ENCODE measurements around the gene CHN2.

The CHN2 gene

DNA sequence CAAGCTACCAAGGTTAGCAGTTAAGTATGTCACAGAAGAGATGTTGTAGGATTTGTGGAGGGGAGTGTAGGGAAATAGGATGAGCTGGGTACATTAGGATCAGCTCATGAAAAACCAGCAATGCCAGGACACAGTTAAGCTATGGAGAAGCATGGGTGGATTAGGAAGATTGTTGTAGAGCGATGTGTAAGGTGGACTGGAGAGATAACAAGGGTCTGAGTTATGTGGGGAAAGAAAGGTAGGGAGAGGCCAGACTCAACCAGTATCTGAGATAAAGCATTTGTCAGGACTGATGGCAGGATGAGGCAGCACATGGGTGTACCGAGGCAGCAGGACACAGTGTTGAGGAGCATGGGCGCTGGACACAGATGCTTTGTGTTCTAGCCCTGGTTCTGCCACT is 283.7 kb downstream of the CHN2 start:
- Histone ChIP-seq H2AFZ (ENCODE audit: low read depth) (no peak overlapping the region), H4K20me1 (ENCODE audit: insufficient read depth) (no peaks in the 10 kb centered on the region)

DNA sequence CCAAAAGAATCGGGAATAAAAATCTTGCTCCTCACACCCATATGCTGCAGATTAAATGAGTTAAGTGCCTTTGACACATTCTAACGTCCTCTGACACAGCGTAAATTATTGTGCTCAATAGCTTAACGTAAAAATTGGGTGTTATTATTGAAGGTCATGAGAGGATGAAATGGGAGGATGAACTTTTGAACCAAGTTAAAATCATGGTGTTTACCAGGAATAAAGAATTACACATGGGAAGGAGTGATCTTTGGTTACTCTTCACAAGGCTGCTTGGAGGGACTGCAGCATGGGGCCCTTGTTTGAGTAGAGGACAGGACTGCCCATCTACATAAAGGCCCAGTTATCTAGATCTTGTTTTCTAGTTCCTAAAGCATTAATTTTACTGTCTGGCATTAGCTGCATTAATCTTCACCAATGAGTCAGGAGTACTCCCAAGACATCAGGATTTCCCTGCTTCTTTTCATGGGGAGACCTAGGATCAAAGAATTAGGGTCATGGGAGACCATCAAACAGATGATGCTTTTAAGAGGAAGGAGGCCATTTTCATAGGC is 284.2 kb downstream of the CHN2 start:
- Histone ChIP-seq H3K27me3 (ENCODE audit: insufficient read depth, low read depth) (no peaks in the 10 kb centered on the region), H4K20me1 (ENCODE audit: insufficient read depth) (no peaks in the 10 kb centered on the region), H3K27ac (no peak overlapping the region), H3K4me1 (ENCODE audit: low read depth, poor library complexity, severe bottlenecking) (no peaks in the 10 kb centered on the region), H2AFZ (ENCODE audit: low read depth) (no peak overlapping the region), H3K79me2 (ENCODE audit: insufficient read depth, low read depth) (no peaks in the 10 kb centered on the region), H3K4me2 (no peak overlapping the region), H3K36me3 (ENCODE audit: insufficient read depth) (no peaks in the 10 kb centered on the region), H3K4me3 (IDR thresholded peaks at IDR 0.05; ENCODE audit: insufficient read depth, low read depth, low read length) (no peak overlapping the region), H3K9ac (no peak overlapping the region)
- TF ChIP-seq, protein P1, sequence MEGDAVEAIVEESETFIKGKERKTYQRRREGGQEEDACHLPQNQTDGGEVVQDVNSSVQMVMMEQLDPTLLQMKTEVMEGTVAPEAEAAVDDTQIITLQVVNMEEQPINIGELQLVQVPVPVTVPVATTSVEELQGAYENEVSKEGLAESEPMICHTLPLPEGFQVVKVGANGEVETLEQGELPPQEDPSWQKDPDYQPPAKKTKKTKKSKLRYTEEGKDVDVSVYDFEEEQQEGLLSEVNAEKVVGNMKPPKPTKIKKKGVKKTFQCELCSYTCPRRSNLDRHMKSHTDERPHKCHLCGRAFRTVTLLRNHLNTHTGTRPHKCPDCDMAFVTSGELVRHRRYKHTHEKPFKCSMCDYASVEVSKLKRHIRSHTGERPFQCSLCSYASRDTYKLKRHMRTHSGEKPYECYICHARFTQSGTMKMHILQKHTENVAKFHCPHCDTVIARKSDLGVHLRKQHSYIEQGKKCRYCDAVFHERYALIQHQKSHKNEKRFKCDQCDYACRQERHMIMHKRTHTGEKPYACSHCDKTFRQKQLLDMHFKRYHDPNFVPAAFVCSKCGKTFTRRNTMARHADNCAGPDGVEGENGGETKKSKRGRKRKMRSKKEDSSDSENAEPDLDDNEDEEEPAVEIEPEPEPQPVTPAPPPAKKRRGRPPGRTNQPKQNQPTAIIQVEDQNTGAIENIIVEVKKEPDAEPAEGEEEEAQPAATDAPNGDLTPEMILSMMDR (conservative IDR thresholded peaks at IDR 0.05; ENCODE audit: low read depth, low read length), result no peak

More for the DNA sequence above, 283.7 kb downstream of the CHN2 start:
- Histone ChIP-seq H3K9ac (no peak overlapping the region), H3K79me2 (ENCODE audit: insufficient read depth, low read depth) (no peaks in the 10 kb centered on the region), H3K27ac (no peak overlapping the region), H3K36me3 (ENCODE audit: insufficient read depth) (no peaks in the 10 kb centered on the region), H3K27me3 (ENCODE audit: insufficient read depth, low read depth) (no peaks in the 10 kb centered on the region), H3K4me1 (ENCODE audit: low read depth, poor library complexity, severe bottlenecking) (no peaks in the 10 kb centered on the region), H3K4me3 (IDR thresholded peaks at IDR 0.05; ENCODE audit: insufficient read depth, low read depth, low read length) (no peak overlapping the region), H3K4me2 (no peak overlapping the region)
- TF ChIP-seq, protein P1 (conservative IDR thresholded peaks at IDR 0.05; ENCODE audit: low read depth, low read length), result no peak

DNA sequence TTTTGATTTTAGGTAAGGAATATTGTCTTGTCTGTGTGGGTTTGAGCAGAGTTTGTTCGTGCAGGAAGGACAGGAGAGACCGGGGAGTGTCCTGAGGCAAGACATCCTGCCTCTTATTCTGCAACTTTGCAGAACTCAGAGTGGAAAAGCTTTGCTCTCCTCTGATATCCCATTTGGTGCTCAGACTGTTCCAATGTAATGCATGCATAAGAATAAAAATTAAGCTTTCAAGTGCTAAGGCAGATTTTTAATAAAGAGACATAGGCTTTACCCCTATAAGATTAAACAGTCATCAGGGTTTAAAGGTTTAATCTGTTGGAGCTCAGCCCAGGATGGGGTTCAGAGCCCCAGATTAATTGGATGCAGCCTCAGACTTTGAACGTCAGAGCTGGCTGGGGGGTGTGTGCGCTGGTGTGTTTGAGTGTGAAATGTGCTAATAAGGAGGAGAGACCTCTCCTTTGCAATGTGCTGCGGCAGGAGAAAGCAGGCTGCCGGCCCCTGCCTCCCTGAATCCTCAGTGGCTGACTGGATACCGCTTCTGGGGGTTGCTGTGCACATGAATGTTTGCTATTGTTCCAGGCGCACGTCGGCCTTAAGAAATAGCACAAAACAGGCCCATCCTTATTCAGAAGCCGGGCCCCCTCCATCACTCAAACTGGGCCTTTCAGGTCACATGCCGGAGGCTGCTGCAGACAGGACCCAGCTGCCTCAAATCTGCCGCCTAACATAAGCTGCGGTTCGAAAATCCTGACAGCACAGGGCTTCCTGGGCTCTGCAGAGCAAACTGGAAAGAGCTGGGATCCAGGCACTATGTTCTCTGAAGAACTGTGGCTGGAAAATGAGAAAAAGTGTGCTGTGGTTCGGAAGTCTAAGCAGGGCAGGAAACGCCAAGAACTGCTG is 285.0 kb downstream of the CHN2 start:
- no peak overlapping the region for H2AFZ ChIP-seq (ENCODE audit: low read depth)
- no peaks in the 10 kb centered on the region for H3K27me3 ChIP-seq (ENCODE audit: insufficient read depth, low read depth)
- no peaks in the 10 kb centered on the region for H3K79me2 ChIP-seq (ENCODE audit: insufficient read depth, low read depth)
- no peak overlapping the region for H3K4me2 ChIP-seq
- H4K20me1 ChIP-seq (ENCODE audit: insufficient read depth), result no peaks in the 10 kb centered on the region
- no peaks in the 10 kb centered on the region for H3K4me1 ChIP-seq (ENCODE audit: low read depth, poor library complexity, severe bottlenecking)
- TF ChIP-seq, protein P1 (conservative IDR thresholded peaks at IDR 0.05; ENCODE audit: low read depth, low read length), result no peak
- H3K4me3 ChIP-seq (IDR thresholded peaks at IDR 0.05; ENCODE audit: insufficient read depth, low read depth, low read length), result no peak overlapping the region
- H3K36me3 ChIP-seq (ENCODE audit: insufficient read depth), result no peaks in the 10 kb centered on the region
- no peak overlapping the region for H3K27ac ChIP-seq
- no peak overlapping the region for H3K9ac ChIP-seq

DNA sequence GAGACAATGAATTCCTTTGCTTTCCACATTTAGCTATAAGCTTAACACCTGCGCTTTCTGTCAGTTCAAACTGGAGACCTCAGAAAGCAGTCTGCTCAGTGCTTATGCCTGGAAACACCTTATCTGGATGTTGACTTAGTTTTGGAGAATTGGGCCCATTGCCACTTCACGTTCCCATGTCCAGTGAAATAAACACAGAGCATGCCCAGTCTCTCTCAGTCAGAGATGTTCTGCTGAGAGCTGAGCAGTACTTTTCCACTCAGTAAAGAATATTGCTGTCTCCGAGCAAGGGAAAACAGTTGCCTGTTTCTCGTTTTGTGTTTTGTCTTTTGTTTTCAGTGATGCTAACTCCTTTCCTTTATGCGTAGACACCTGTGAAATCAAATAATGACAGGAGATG is 285.9 kb downstream of the CHN2 start:
- Histone ChIP-seq H2AFZ (ENCODE audit: low read depth) (no peak overlapping the region), H3K4me3 (IDR thresholded peaks at IDR 0.05; ENCODE audit: insufficient read depth, low read depth, low read length) (no peak overlapping the region), H3K4me1 (ENCODE audit: low read depth, poor library complexity, severe bottlenecking) (no peaks in the 10 kb centered on the region), H3K36me3 (ENCODE audit: insufficient read depth) (no peaks in the 10 kb centered on the region), H3K27me3 (ENCODE audit: insufficient read depth, low read depth) (no peaks in the 10 kb centered on the region), H4K20me1 (ENCODE audit: insufficient read depth) (no peaks in the 10 kb centered on the region), H3K9ac (no peak overlapping the region), H3K4me2 (no peak overlapping the region), H3K79me2 (ENCODE audit: insufficient read depth, low read depth) (no peaks in the 10 kb centered on the region), H3K27ac (no peak overlapping the region)
- TF ChIP-seq, protein P1 (conservative IDR thresholded peaks at IDR 0.05; ENCODE audit: low read depth, low read length), result no peak

Data from KMS-11 (cell line).